ENCODE measurements around the gene ACP3. TPM values are rescaled to one million over a fixed set of nuclear protein-coding genes. Genes with fewer than 3 reads are reported as not detected.

ACP3 gene
- total and polyA plus RNA-seq, 5 experiments from 2014 or later = not detected

- Mint-ChIP-seq H3K27me3 (peaks cover 0 to 1% (median 0%) of the 10 kb centered on the region in 5 donors), H3K27ac (no peak overlapping the region), H3K9me3 (no peaks in the 10 kb centered on the region), H3K4me1 (peaks cover 0 to 12% (median 0%) of the 10 kb centered on the region in 4 donors), H3K4me3 (no peak overlapping the region), H3K36me3 (no peaks in the 10 kb centered on the region)
- ATAC-seq (no peak), DNase-seq (no peak)
- POLR2A ChIA-PET = no interaction called here
Observed at GRCh38 chr3:132405609-132406299, 88.5 kb downstream of the ACP3 start.

- Mint-ChIP-seq H3K4me1 (peaks cover 0 to 12% (median 0%) of the 10 kb centered on the region in 4 donors), H3K27ac (no peak overlapping the region), H3K9me3 (no peaks in the 10 kb centered on the region), H3K4me3 (no peak overlapping the region), H3K27me3 (no peaks in the 10 kb centered on the region), H3K36me3 (no peaks in the 10 kb centered on the region)
- DNase-seq = no peak
- POLR2A ChIA-PET = no interaction called here
- ATAC-seq = no peak
Observed at GRCh38 chr3:132406587-132406986, 89.4 kb downstream of the ACP3 start.

- no peak overlapping the region for H3K27ac Mint-ChIP-seq
- H3K9me3 Mint-ChIP-seq = no peaks in the 10 kb centered on the region
- H3K4me3 Mint-ChIP-seq = no peak overlapping the region
- H3K27me3 Mint-ChIP-seq = no peaks in the 10 kb centered on the region
- peaks cover 0 to 12% (median 0%) of the 10 kb centered on the region in 4 donors for H3K4me1 Mint-ChIP-seq
- POLR2A ChIA-PET = no interaction called here
- ATAC-seq (no peak), DNase-seq (no peak)
- H3K36me3 Mint-ChIP-seq = no peaks in the 10 kb centered on the region
Observed at GRCh38 chr3:132407025-132407424, 89.8 kb downstream of the ACP3 start.

Other genes starting within 250 kb of the ACP3 start
- gene DNAJC13, start 100.1 kb downstream of the ACP3 start, total RNA-seq = 10 to 100 TPM; 36.2 to 45.9 TPM
- gene DNAJC13, start 100.1 kb downstream of the ACP3 start, polyA plus RNA-seq = 1 to 10 TPM; 7.6 to 8.9 (median 8.3) TPM